Measurements from ENCODE around the gene ATP6V1D. TPM values are rescaled to one million over a fixed set of nuclear protein-coding genes. Genes with fewer than 3 reads are reported as not detected.

Gene ATP6V1D
- total RNA-seq, 1 experiment from 2014 or later = 38.5 TPM

GRCh38 chr14:67405771-67406170 lies 46.2 kb upstream of the ATP6V1D start (continued):
- no peak for TF ChIP-seq SP1 (IDR thresholded peaks at IDR 0.05; ENCODE audit: low read depth)
- TF ChIP-seq JUND (IDR thresholded peaks at IDR 0.05) = no peak
- no peak for TF ChIP-seq ZFX (IDR thresholded peaks at IDR 0.05)
- TF ChIP-seq POLR2A (IDR thresholded peaks at IDR 0.05; ENCODE audit: borderline replicate concordance, extremely low read depth, insufficient read depth, insufficient read length) = no peak
- no peak for TF ChIP-seq CTCF (IDR thresholded peaks at IDR 0.05 in 2 of 3, conservative IDR thresholded peaks at IDR 0.05 in 1 of 3; ENCODE audit: borderline replicate concordance in 1 of 3, insufficient read depth in 1 of 3, low read depth in 2 of 3, low read length in 2 of 3)
- no peak for TF ChIP-seq YY1 (IDR thresholded peaks at IDR 0.05; ENCODE audit: extremely low read depth, insufficient replicate concordance, low read depth, low read length)
- no peak for TF ChIP-seq CEBPB (IDR thresholded peaks at IDR 0.05; ENCODE audit: low read depth)
- no peak for TF ChIP-seq TCF7L2 (IDR thresholded peaks at IDR 0.05; ENCODE audit: borderline replicate concordance, extremely low read depth, insufficient read depth, insufficient read length)
- no peak for TF ChIP-seq FOSL1 (IDR thresholded peaks at IDR 0.05; ENCODE audit: low read depth)
- TF ChIP-seq SRF (IDR thresholded peaks at IDR 0.05; ENCODE audit: low read depth) = no peak
- TF ChIP-seq CBX3 (IDR thresholded peaks at IDR 0.05; ENCODE audit: low read depth) = no peak

GRCh38 chr14:67400434-67400833 lies 40.8 kb upstream of the ATP6V1D start:
- no peak overlapping the region for H3K4me3 ChIP-seq (replicated peaks in 1 of 2; ENCODE audit: low read depth in 1 of 2, low read length in 2 of 2)
- ChIA-PET RAD21 (ENCODE audit: low non-redundant PET in 1 of 2, low total read pairs in 2 of 2, uncharacterized antibody in 2 of 2, unreplicated experiment in 2 of 2) (no interaction called here), CTCF (no interaction called here), POLR2A (no interaction called here)
- BruUV-seq (replicated peaks) = no TSS peak
- H3K36me3 ChIP-seq (ENCODE audit: control insufficient read depth in 1 of 2, insufficient read depth in 2 of 2, low read length in 2 of 2) = peaks cover 0 to 20% of the 10 kb centered on the region in 2 experiments; a peak in 3 of 4 replicates
- no peak for ATAC-seq
- no peak overlapping the region for H3K27ac ChIP-seq (ENCODE audit: low read depth, low read length)
- no peak overlapping the region for H2AFZ ChIP-seq (ENCODE audit: low read depth, low read length, poor library complexity, severe bottlenecking)
- no peaks in the 10 kb centered on the region for H3K27me3 ChIP-seq (ENCODE audit: insufficient read depth, low read length)
- DNase-seq (ENCODE audit: low read depth, low spot score) = no peak
- no peak overlapping the region for H3K9ac ChIP-seq (ENCODE audit: low read length)
- no peaks in the 10 kb centered on the region for H3K9me3 ChIP-seq (ENCODE audit: control insufficient read depth in 1 of 2, insufficient read depth in 1 of 2, low read depth in 1 of 2, low read length in 2 of 2)
- H3K79me2 ChIP-seq (ENCODE audit: insufficient read depth, low read length) = peaks cover 61% of the 10 kb centered on the region
- intact Hi-C loops (cut with micrococcal nuclease) = no loop called here
- peaks cover 0 to 8% of the 10 kb centered on the region in 2 experiments; a peak in 2 of 4 replicates for H3K4me1 ChIP-seq (ENCODE audit: control insufficient read depth in 1 of 2, insufficient read depth in 2 of 2, low read length in 2 of 2)
- H4K20me1 ChIP-seq (ENCODE audit: insufficient read depth) = no peaks in the 10 kb centered on the region
- TF ChIP-seq YY1 (IDR thresholded peaks at IDR 0.05; ENCODE audit: extremely low read depth, insufficient replicate concordance, low read depth, low read length) (no peak), POLR2A (IDR thresholded peaks at IDR 0.05; ENCODE audit: borderline replicate concordance, extremely low read depth, insufficient read depth, insufficient read length) (no peak), MAX (IDR thresholded peaks at IDR 0.05) (no peak), EZH2phosphoT487 (IDR thresholded peaks at IDR 0.05; ENCODE audit: borderline replicate concordance) (no peak), ZNF274 (IDR thresholded peaks at IDR 0.05; ENCODE audit: low read depth, low read length) (no peak), CTCF (IDR thresholded peaks at IDR 0.05 in 2 of 3, conservative IDR thresholded peaks at IDR 0.05 in 1 of 3; ENCODE audit: borderline replicate concordance in 1 of 3, insufficient read depth in 1 of 3, low read depth in 2 of 3, low read length in 2 of 3) (no peak), EGR1 (IDR thresholded peaks at IDR 0.05; ENCODE audit: low read depth) (no peak)
- H3K9me2 ChIP-seq (ENCODE audit: insufficient read depth) = no peaks in the 10 kb centered on the region
- H3K4me2 ChIP-seq (ENCODE audit: low read length) = no peak overlapping the region

All from HCT116 (cell line).